Smooth muscle cell (in vitro differentiated cells): Measurements from ENCODE around the gene PRSS27. TPM values are rescaled to one million over a fixed set of nuclear protein-coding genes. Genes with fewer than 3 reads are reported as not detected.

Source experiments
- DNase-seq: peaks from one replicate; lab custom pipeline; 2025; ENCODE audit not compliant: unreplicated experiment; lab: John Stamatoyannopoulos, UW
- H2AFZ ChIP-seq: fragments of 200-600 bp; sonication (generic); 2 replicates; pipeline ENCODE4 v1.6.0; 2016; ENCODE audit warnings: antibody characterized with exemption, low read depth, mild to moderate bottlenecking
- H3F3A ChIP-seq: fragments of 200-600 bp; sonication (generic); 2 replicates; pipeline ENCODE4 v1.6.0; 2017; ENCODE audit warnings: antibody characterized with exemption, low read depth
- H3K27ac ChIP-seq: fragments of 200-600 bp; sonication (generic); 2 replicates; pipeline ENCODE4 v1.5.1; 2016; ENCODE audit warnings: low read depth, mild to moderate bottlenecking
- H3K27me3 ChIP-seq: fragments of 200-600 bp; sonication (generic); 2 replicates; pipeline ENCODE4 v1.6.1; 2016; ENCODE audit warnings: low read depth, mild to moderate bottlenecking
- H3K36me3 ChIP-seq: fragments of 200-600 bp; sonication (generic); 2 replicates; pipeline ENCODE4 v1.5.1; 2016; ENCODE audit warnings: low read depth
- H3K4me1 ChIP-seq: fragments of 200-600 bp; sonication (generic); 2 replicates; pipeline ENCODE4 v1.5.1; 2016; ENCODE audit warnings: low read depth
- H3K4me2 ChIP-seq: fragments of 200-600 bp; sonication (generic); 2 replicates; pipeline ENCODE4 v1.6.0; 2016; ENCODE audit warnings: mild to moderate bottlenecking
- H3K4me3 ChIP-seq: fragments of 200-600 bp; sonication (generic); 2 replicates; pipeline ENCODE4 v1.5.1; 2016; ENCODE audit warnings: mild to moderate bottlenecking
- H3K79me2 ChIP-seq: fragments of 200-600 bp; sonication (generic); 2 replicates; pipeline ENCODE4 v1.6.0; 2016; ENCODE audit warnings: low read depth, mild to moderate bottlenecking
- H3K9ac ChIP-seq: fragments of 200-600 bp; sonication (generic); 2 replicates; pipeline ENCODE4 v1.6.0; 2016; ENCODE audit warnings: low read depth
- H3K9me3 ChIP-seq: fragments of 200-600 bp; sonication (generic); replicated peaks from 2 replicates; pipeline ENCODE4 v1.5.1; 2016; ENCODE audit warnings: low read depth
- H4K20me1 ChIP-seq: fragments of 200-600 bp; sonication (generic); 2 replicates; pipeline ENCODE4 v1.6.0; 2016; ENCODE audit warnings: low read depth
- WGBS: methylation state at CpG from one replicate; pipeline ENCODE4 v1.1.7; 2016; ENCODE audit warnings: low lambda C conversion rate; 5-methylcytosine and 5-hydroxymethylcytosine counted together
- polyA plus RNA-seq: library from polyadenylated mRNA; unstranded; fragments of >200 nt; fragmentation: Nextera tagmentation; extraction: Ambion mirVana; gene quantifications from 2 replicates; pipeline ENCODE4 v1.2.1, GENCODE V29; 2016
- total RNA-seq: library from RNA; depleted of rRNA; stranded (reverse); fragments of >200 nt; gene quantifications from 2 replicates; pipeline ENCODE4 v1.2.3, GENCODE V29; 2014
- TF ChIP-seq, protein P1 (sequence below): fragments of 200-600 bp; sonication (generic); IDR thresholded peaks from 2 replicates; pipeline ENCODE4 v1.5.1; 2017; ENCODE audit warnings: borderline replicate concordance, mild to moderate bottlenecking, antibody characterized with exemption; ENCODE audit not compliant: insufficient read depth, poor library complexity, severe bottlenecking

Gene PRSS27
- total and polyA plus RNA-seq, 2 experiments from 2014 or later = 0.63 to 3.3 TPM

DNA sequence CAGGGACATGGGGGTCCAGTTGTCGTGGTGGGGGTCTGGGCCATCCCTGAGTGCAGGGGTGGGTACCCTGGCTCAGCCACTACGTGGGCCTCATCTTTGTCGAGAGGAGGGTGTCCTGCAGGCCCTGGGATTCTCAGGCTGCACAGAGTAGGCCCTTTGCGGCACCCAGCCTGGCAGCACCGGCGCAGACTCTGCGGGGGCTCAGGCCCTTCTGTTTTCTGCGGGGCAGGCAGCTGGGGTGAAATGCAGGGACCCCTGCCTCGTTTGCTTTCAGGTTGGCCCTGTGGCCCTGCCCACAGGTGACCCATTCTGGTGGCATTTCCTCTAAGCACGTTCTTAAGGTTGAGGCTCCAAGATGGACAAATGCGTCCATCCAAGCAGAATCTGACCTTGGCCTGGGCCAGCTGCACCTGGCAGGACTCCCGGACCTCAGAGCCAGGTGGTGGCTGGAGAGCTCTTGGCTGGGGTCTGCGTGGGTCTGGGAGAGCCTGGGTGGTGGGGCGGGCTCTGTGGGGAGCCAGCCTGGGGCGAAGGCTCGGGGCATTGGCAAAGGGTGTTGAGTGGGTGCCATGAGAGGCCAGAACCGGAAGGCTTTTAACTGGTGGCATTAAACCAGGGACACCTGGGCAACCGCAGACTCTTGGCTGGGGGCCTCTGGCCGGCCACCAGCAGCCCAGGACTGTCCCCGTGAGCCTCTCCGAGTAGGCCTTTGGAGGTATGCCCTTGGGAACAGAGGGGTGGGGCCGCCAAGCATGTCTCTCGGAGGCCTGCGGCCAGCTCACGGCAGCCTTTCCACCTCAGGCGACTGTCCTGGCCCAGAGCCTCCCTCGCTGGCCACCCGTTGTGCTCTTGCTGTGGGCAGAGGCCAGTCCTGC is 16.9 kb downstream of the PRSS27 start:
- TF ChIP-seq, protein P1, sequence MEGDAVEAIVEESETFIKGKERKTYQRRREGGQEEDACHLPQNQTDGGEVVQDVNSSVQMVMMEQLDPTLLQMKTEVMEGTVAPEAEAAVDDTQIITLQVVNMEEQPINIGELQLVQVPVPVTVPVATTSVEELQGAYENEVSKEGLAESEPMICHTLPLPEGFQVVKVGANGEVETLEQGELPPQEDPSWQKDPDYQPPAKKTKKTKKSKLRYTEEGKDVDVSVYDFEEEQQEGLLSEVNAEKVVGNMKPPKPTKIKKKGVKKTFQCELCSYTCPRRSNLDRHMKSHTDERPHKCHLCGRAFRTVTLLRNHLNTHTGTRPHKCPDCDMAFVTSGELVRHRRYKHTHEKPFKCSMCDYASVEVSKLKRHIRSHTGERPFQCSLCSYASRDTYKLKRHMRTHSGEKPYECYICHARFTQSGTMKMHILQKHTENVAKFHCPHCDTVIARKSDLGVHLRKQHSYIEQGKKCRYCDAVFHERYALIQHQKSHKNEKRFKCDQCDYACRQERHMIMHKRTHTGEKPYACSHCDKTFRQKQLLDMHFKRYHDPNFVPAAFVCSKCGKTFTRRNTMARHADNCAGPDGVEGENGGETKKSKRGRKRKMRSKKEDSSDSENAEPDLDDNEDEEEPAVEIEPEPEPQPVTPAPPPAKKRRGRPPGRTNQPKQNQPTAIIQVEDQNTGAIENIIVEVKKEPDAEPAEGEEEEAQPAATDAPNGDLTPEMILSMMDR = no peak
- Histone ChIP-seq H2AFZ (no peak overlapping the region), H3K4me1 (no peaks in the 10 kb centered on the region), H3K4me3 (no peak overlapping the region), H3K27ac (no peak overlapping the region), H3F3A (no peaks in the 10 kb centered on the region), H3K9ac (no peak overlapping the region), H4K20me1 (peaks cover 54% of the 10 kb centered on the region), H3K9me3 (no peaks in the 10 kb centered on the region), H3K79me2 (no peaks in the 10 kb centered on the region), H3K36me3 (no peaks in the 10 kb centered on the region), H3K4me2 (no peak overlapping the region), H3K27me3 (no peaks in the 10 kb centered on the region)
- DNase-seq = no peak
- 97% methylated on average over 28 of the region's 28 CpGs for WGBS

DNA sequence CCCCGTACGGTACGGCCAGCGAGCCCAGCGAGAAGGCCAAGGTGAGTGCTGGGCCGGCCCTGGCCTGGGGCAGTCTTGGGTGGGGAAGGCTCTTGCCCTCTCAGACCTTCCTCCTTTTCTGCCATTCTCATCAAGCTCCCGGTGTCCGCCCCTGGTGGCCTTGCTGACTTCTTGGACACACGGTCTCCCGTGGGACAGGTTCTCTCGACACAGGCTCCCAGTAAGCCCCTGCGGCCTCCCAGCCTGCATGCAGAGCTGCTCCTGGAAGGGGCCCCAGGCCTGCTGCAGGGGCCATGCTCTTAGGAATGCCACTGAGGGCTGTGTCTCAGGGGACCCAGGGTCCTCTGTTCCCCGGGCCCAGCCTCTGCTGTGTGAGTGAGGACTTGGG is 17.6 kb downstream of the PRSS27 start:
- Histone ChIP-seq H3F3A (no peaks in the 10 kb centered on the region), H3K36me3 (no peaks in the 10 kb centered on the region), H3K4me1 (no peaks in the 10 kb centered on the region), H3K27ac (no peak overlapping the region), H3K4me2 (no peak overlapping the region), H3K79me2 (no peaks in the 10 kb centered on the region), H3K27me3 (no peaks in the 10 kb centered on the region), H3K9ac (no peak overlapping the region), H3K9me3 (no peaks in the 10 kb centered on the region), H4K20me1 (peaks cover 61% of the 10 kb centered on the region), H3K4me3 (no peak overlapping the region), H2AFZ (no peak overlapping the region)
- TF ChIP-seq, protein P1 = no peak
- 99% methylated on average over 13 of the region's 13 CpGs for WGBS
- DNase-seq = no peak

DNA sequence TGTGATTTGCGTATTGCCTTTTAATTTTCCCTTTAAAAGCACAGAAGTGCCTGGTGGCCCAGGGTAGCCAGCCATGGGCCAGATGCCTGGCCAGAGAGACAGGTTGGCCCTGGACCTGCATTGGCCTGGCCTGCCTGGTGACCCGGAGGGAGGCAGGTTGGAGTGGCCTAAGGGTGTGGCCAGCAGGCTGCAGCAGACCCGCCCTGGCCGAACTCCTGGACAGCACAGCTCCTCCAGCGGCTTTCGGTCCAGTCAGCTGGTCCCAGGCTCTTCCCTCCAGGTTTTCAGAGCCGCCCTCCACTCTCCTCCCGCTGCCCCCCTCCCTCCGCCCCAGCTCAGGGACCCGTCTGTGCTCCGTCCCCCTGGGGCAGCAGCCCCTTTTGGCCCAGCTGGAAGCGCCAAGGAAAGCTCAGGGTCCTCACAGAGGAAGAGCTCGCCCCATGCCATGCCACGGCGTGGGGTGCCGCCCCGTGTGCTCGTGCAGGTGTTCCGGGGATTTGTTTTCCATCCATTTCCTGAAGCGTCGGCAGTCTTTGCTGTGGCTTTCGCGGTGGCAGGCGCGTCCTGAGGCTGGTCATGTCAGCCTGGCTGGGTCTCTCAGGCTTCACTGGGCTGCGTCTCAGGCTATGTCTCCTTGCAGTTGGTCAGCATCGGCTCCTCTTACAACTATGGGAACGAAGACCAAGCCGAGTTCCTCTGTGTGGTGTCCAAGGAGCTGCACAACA is 18.1 kb downstream of the PRSS27 start:
- Histone ChIP-seq H3K27me3 (no peaks in the 10 kb centered on the region), H3K4me1 (no peaks in the 10 kb centered on the region), H3K4me3 (no peak overlapping the region), H3K36me3 (no peaks in the 10 kb centered on the region), H3F3A (no peaks in the 10 kb centered on the region), H3K79me2 (no peaks in the 10 kb centered on the region), H4K20me1 (peaks cover 66% of the 10 kb centered on the region), H3K4me2 (no peak overlapping the region), H3K9ac (no peak overlapping the region), H2AFZ (no peak overlapping the region), H3K27ac (no peak overlapping the region), H3K9me3 (no peaks in the 10 kb centered on the region)
- TF ChIP-seq, protein P1 = no peak
- DNase-seq = no peak
- 99% methylated on average over 27 of the region's 29 CpGs for WGBS
